ENCODE results near the gene SYNM. TPM values are rescaled to one million over a fixed set of nuclear protein-coding genes. Genes with fewer than 3 reads are reported as not detected.

The SYNM gene
- total RNA-seq, 1 experiment from 2014 or later = 1.9 TPM

DNA sequence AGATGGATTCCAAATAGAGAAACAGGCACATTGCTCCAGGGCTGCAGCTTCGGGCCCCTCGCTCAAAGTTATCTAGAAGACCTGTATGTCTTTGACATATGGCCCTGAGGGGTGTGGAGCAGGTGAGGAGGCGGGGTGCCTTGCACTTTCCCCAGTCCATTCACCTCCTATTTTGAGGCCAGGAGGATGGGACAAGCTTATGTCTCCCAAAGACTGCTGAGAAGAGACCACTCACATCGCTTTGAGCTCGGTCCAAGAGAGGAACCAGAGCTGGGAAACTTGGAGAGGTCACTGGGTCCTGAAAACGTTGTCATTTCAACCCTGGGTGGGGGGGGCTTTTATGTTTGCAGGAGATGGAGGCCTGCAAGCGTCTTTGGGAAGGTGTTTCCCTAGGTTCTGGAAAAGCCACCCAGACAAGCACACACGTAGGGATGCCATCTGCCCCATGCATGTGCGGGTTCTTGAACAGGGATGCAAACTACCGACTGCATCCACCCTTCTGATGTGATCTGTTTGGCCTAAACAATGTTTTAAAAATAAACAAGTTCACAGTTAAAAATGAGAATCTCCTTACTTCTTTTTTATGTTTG, 33.7 kb upstream of the SYNM start:
- H3K4me1 Mint-ChIP-seq = peaks cover 7 to 8% of the 10 kb centered on the region in 2 experiments
- no CpG with 5 or more reads among the region's 10 CpGs for WGBS (ENCODE audit: extremely low coverage, insufficient read length, low lambda C conversion rate)
- no peaks in the 10 kb centered on the region for H3K23me2 ChIP-seq (ENCODE audit: insufficient read length, low read depth, low read length, poor library complexity, severe bottlenecking)
- no peaks in the 10 kb centered on the region for H3K79me2 ChIP-seq (ENCODE audit: insufficient read depth, low read length)
- H3K4ac ChIP-seq (ENCODE audit: low read depth, low read length) = no peak overlapping the region
- no peaks in the 10 kb centered on the region for H3K9me3 ChIP-seq (ENCODE audit: control insufficient read depth, low read depth, low read length)
- no peaks in the 10 kb centered on the region for H3K4me1 ChIP-seq (ENCODE audit: insufficient read depth, low read length)
- H2BK5ac ChIP-seq (ENCODE audit: insufficient read length, low read length) = no peak overlapping the region
- H2BK12ac ChIP-seq (ENCODE audit: insufficient read length, low read depth, low read length) = no peak overlapping the region
- H4K91ac ChIP-seq (ENCODE audit: insufficient read length, low read depth, low read length) = no peak overlapping the region
- H4K8ac ChIP-seq (replicated peaks; ENCODE audit: insufficient read length, low read depth, low read length) = no peak overlapping the region
- no peak overlapping the region for H3K9ac ChIP-seq (ENCODE audit: extremely low read depth, insufficient read length, low read length)
- peak overlapping the region in 1 of 3 experiments; percentile 62; a peak in 1 of 7 replicates for H3K27ac Mint-ChIP-seq
- H2BK120ac ChIP-seq (ENCODE audit: low read depth, low read length, poor library complexity, severe bottlenecking) = no peak overlapping the region
- no peak overlapping the region for H4K5ac ChIP-seq (ENCODE audit: insufficient read length, low read depth, low read length)
- H3K14ac ChIP-seq (ENCODE audit: insufficient read depth, low read length) = no peak overlapping the region
- no peak overlapping the region for H3K27ac ChIP-seq (ENCODE audit: insufficient read length, low read depth, low read length)
- H3K56ac ChIP-seq (ENCODE audit: insufficient read length, low read depth, low read length) = no peak overlapping the region
- H2AK5ac ChIP-seq (ENCODE audit: insufficient read length, low read length) = no peak overlapping the region
- H3K9me3 Mint-ChIP-seq = no peaks in the 10 kb centered on the region
- H3K18ac ChIP-seq (ENCODE audit: insufficient read length, low read depth, low read length) = no peak overlapping the region
- H3K27me3 Mint-ChIP-seq (ENCODE audit: low read depth) = no peaks in the 10 kb centered on the region
- no peak overlapping the region for H2AFZ ChIP-seq (ENCODE audit: low read length)
- no peak for DNase-seq
- H3T11ph ChIP-seq (ENCODE audit: low read length) = no peak overlapping the region
- H3K23ac ChIP-seq (ENCODE audit: insufficient read length, low read depth, low read length) = no peak overlapping the region
- no peaks in the 10 kb centered on the region for H4K20me1 ChIP-seq (ENCODE audit: control insufficient read depth, insufficient read depth, insufficient read length)
- TF ChIP-seq, protein P1, sequence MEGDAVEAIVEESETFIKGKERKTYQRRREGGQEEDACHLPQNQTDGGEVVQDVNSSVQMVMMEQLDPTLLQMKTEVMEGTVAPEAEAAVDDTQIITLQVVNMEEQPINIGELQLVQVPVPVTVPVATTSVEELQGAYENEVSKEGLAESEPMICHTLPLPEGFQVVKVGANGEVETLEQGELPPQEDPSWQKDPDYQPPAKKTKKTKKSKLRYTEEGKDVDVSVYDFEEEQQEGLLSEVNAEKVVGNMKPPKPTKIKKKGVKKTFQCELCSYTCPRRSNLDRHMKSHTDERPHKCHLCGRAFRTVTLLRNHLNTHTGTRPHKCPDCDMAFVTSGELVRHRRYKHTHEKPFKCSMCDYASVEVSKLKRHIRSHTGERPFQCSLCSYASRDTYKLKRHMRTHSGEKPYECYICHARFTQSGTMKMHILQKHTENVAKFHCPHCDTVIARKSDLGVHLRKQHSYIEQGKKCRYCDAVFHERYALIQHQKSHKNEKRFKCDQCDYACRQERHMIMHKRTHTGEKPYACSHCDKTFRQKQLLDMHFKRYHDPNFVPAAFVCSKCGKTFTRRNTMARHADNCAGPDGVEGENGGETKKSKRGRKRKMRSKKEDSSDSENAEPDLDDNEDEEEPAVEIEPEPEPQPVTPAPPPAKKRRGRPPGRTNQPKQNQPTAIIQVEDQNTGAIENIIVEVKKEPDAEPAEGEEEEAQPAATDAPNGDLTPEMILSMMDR (conservative IDR thresholded peaks at IDR 0.05) = no peak
- H3K4me3 Mint-ChIP-seq = no peak overlapping the region
- H2BK15ac ChIP-seq (ENCODE audit: low read depth, low read length) = no peak overlapping the region
- no peaks in the 10 kb centered on the region for H3K27me3 ChIP-seq (ENCODE audit: insufficient read depth, low read length)
- no peak overlapping the region for H3K4me2 ChIP-seq (ENCODE audit: insufficient read depth, insufficient read length, low read length)
- no peak overlapping the region for H2BK20ac ChIP-seq (ENCODE audit: low read depth, low read length, poor library complexity, severe bottlenecking)
- H3K79me1 ChIP-seq (ENCODE audit: insufficient read depth, low read depth, low read length, poor library complexity, severe bottlenecking) = no peaks in the 10 kb centered on the region
- H3K36me3 Mint-ChIP-seq (ENCODE audit: insufficient read depth in 1 of 3, low read depth in 3 of 3) = no peaks in the 10 kb centered on the region

All from H9 (cell line).